Activated B cell treated with CpG ODN at 0.5 μM for 24 hours (primary cell): ENCODE results near the gene NOL9. TPM values are rescaled to one million over a fixed set of nuclear protein-coding genes. Genes with fewer than 3 reads are reported as not detected.

Experiments
- ATAC-seq: fragments of 200-7000 bp; cut with Tn5 transposase; one replicate; pipeline ENCODE4 v1.10.0; 2021; ENCODE audit warnings: low read depth, mild to moderate bottlenecking, moderate library complexity
- CTCF ChIA-PET: fragments of 350-600 bp; sonication (Branson Sonifier 250); formaldehyde crosslinking; loops from one replicate; lab custom pipeline; 2021; ENCODE audit warnings: antibody characterized with exemption; lab: Charles Lee
- POLR2A ChIA-PET: fragments of 350-600 bp; sonication (Branson Sonifier 250); formaldehyde crosslinking; loops from one replicate; lab custom pipeline; 2021; ENCODE audit warnings: antibody characterized with exemption; lab: Charles Lee
- DNase-seq: peaks from one replicate; pipeline ENCODE4 v3.0.0; 2022
- H3K27ac Mint-ChIP-seq: one replicate; pipeline ENCODE4 v1.8.0; 2020; ENCODE audit warnings: mixed read lengths
- H3K27me3 Mint-ChIP-seq: one replicate; pipeline ENCODE4 v1.8.0; 2021; ENCODE audit warnings: mixed read lengths
- H3K36me3 Mint-ChIP-seq: one replicate; pipeline ENCODE4 v1.8.0; 2021; ENCODE audit warnings: low read depth, mixed read lengths
- H3K4me1 Mint-ChIP-seq: one replicate; pipeline ENCODE4 v1.8.0; 2021; ENCODE audit warnings: mixed read lengths
- H3K4me3 Mint-ChIP-seq: one replicate; pipeline ENCODE4 v1.8.0; 2020; ENCODE audit warnings: mild to moderate bottlenecking, mixed read lengths
- H3K9me3 Mint-ChIP-seq: one replicate; pipeline ENCODE4 v1.8.0; 2020; ENCODE audit warnings: mixed read lengths
- CTCF ChIP-seq: fragments of 200-600 bp; IDR thresholded peaks from one replicate; pipeline ENCODE4 v1.8.0; 2022; ENCODE audit warnings: antibody characterized with exemption, mild to moderate bottlenecking
- intact Hi-C: fragments of 100-400 bp; cut with micrococcal nuclease; formaldehyde crosslinking; loops from one replicate; pipeline ENCODE4 v1.15.1; 2024
- total RNA-seq: library from RNA; stranded (reverse); gene quantifications from 2 replicates; pipeline ENCODE4 v1.2.3, GENCODE V29; 2022

NOL9 gene
- total RNA-seq, 1 donor from 2014 or later: 58.6 TPM

GRCh38 chr1:6507461-6507911 lies 46.8 kb downstream of the NOL9 start:
- ChIA-PET CTCF (no interaction called here), POLR2A (no interaction called here)
- no peak for TF ChIP-seq CTCF
- intact Hi-C loops: no loop called here
- Mint-ChIP-seq H3K4me3 (no peak overlapping the region), H3K27ac (no peak overlapping the region), H3K27me3 (peaks cover 5% of the 10 kb centered on the region), H3K4me1 (peaks cover 3% of the 10 kb centered on the region), H3K36me3 (no peaks in the 10 kb centered on the region), H3K9me3 (no peaks in the 10 kb centered on the region)
- no peak for ATAC-seq
- no peak for DNase-seq

GRCh38 chr1:6507037-6507428 lies 47.3 kb downstream of the NOL9 start:
- ATAC-seq (no peak), DNase-seq (no peak)
- H3K27me3 Mint-ChIP-seq: peaks cover 5% of the 10 kb centered on the region
- ChIA-PET CTCF (no interaction called here), POLR2A (no interaction called here)
- no peak for TF ChIP-seq CTCF
- H3K27ac Mint-ChIP-seq: no peak overlapping the region
- intact Hi-C loops: no loop called here
- H3K36me3 Mint-ChIP-seq: no peaks in the 10 kb centered on the region
- H3K9me3 Mint-ChIP-seq: no peaks in the 10 kb centered on the region
- H3K4me3 Mint-ChIP-seq: no peak overlapping the region
- H3K4me1 Mint-ChIP-seq: peaks cover 3% of the 10 kb centered on the region

GRCh38 chr1:6506210-6507036 lies 47.9 kb downstream of the NOL9 start:
- no peak overlapping the region for H3K27ac Mint-ChIP-seq
- peaks cover 6% of the 10 kb centered on the region for H3K27me3 Mint-ChIP-seq
- H3K4me3 Mint-ChIP-seq: no peak overlapping the region
- H3K36me3 Mint-ChIP-seq: no peaks in the 10 kb centered on the region
- intact Hi-C loops: no loop called here
- H3K9me3 Mint-ChIP-seq: no peaks in the 10 kb centered on the region
- H3K4me1 Mint-ChIP-seq: peaks cover 3% of the 10 kb centered on the region
- ATAC-seq (no peak), DNase-seq (no peak)
- ChIA-PET CTCF (no interaction called here), POLR2A (no interaction called here)
- TF ChIP-seq CTCF: no peak

- Mint-ChIP-seq H3K27ac (no peak overlapping the region), H3K27me3 (peaks cover 14% of the 10 kb centered on the region), H3K36me3 (no peaks in the 10 kb centered on the region), H3K9me3 (no peaks in the 10 kb centered on the region), H3K4me1 (peaks cover 3% of the 10 kb centered on the region), H3K4me3 (no peak overlapping the region)
- DNase-seq (no peak), ATAC-seq (no peak)
- intact Hi-C loops: no loop called here
- CTCF ChIA-PET: interaction anchor here (0.6 kb wide), 1 partner anchor 15 kb away, joined by 3 read pairs; no protein-coding TSS in a partner anchor
- no peak for TF ChIP-seq CTCF
- POLR2A ChIA-PET: no interaction called here
Measured at GRCh38 chr1:6505367-6506209, 48.7 kb downstream of the NOL9 start.

GRCh38 chr1:6504887-6505286 lies 49.4 kb downstream of the NOL9 start:
- TF ChIP-seq CTCF: no peak
- ChIA-PET CTCF (no interaction called here), POLR2A (no interaction called here)
- intact Hi-C loops: no loop called here
- Mint-ChIP-seq H3K4me3 (no peak overlapping the region), H3K36me3 (no peaks in the 10 kb centered on the region), H3K27ac (no peak overlapping the region), H3K27me3 (peaks cover 14% of the 10 kb centered on the region), H3K4me1 (peaks cover 3% of the 10 kb centered on the region), H3K9me3 (no peaks in the 10 kb centered on the region)
- no peak for DNase-seq
- no peak for ATAC-seq
